HG03095 (cell line): ENCODE measurements around the gene ZNF708.
"Not testable (repeated sequence)": the region's sequence is repeated elsewhere in the genome, so short reads cannot be mapped to it uniquely, and the experiment has no call there.

Experiments
- ATAC-seq: cut with Tn5 transposase; IDR thresholded peaks from one replicate; pipeline ENCODE4 v1.9.1; 2021; ENCODE audit warnings: moderate library complexity; ENCODE audit not compliant: unreplicated experiment

ZNF708 gene

DNA sequence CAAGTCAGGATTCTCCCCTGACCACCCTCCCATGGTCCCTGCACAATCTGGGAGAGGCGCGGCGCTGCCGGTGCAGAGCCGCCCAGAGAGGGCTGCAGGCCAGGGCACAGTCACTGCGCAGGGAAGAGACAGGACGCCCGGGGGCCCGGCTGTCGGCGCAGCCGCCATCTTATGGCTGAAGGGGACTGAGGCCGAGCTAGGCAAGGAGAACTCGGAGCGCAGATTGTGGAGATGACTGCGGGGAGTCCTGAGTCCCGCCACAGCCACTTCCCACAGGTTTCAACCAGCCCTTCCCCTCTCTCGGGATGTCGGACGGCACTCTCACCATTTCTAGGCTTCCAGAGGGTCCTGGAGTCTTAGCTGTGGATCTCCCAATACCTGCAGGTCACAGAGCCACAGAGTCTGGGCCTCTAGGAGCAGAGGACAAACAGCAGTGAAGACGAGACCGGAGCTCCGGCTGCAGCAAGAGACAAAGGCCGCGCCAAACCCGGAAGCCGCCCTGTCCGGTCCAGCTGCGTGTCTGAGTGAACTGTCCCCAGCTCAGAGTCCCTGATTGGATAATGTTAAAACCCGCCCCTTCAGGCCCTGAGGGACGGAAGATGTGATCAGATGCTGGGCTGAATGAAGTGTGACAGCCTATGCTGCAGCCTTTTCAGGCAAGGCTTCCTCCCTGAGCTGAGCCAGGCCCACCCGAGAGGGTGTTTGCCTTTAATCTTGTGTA is at the start of gene ZNF708:
Gene ZNF708, minus strand, starts transcription at position 526 of the 721 bp plus-strand sequence. Its CDS starts 198 bp downstream, at position 328.
- peak; percentile 99 for ATAC-seq

DNA sequence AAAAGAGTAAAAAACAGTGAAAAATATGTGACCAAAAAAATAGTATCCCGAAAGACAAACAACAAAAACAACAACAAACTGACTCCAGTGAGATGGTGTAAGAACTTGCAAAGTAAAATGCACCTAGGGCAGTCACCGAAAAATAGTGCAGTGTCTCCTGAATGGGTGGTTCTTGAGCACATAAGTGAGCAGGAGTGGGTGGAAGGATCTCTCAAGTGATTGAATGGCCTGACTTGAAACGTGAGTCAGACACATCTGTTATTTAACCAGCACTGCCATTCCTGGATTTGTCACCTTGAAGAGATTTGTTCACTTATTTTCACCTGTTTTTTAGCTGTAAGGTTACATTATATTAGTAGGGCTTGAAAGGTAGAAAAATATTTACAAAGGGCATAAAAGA is 33.1 kb upstream of the ZNF708 start:
- no peak for ATAC-seq

DNA sequence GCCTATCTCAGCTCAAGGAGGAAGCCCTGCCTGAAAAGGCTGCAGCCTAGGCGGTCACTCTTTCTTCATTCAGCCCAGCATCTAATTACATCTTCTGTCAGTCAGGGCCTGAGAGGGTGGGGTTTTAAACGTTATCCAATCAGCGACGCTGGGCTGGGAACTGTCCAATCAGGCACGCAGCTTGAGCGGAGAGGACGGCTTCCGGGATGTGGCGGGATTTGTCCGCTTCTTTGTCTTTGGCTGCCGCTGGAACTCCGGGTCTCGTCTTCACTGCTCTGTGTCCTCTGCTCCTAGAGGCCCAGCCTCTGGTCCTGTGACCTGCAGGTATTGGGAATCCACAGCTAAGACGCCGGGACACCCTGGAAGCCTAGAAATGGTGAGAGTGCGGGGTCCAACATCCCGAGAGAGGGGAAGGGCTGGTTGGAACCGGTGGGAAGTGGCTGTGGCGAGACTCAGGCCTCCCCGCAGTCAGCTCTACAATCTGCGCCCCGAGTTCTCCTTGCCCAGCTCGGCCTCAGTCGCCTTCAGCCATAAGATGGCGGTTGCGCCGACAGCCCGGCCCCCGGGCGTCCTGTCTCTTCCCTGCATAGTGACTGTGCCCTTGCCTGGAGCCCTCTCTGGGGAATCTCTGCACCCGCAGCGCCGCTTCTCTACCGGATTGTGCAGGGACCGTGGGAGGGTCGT is 29.7 kb upstream of the ZNF708 start, which contains the start of gene ZNF738:
Gene ZNF738, plus strand, starts transcription at position 233 of the 684 bp plus-strand sequence. Its CDS starts 141 bp downstream, at position 374.
- peak; percentile 92 for ATAC-seq

DNA sequence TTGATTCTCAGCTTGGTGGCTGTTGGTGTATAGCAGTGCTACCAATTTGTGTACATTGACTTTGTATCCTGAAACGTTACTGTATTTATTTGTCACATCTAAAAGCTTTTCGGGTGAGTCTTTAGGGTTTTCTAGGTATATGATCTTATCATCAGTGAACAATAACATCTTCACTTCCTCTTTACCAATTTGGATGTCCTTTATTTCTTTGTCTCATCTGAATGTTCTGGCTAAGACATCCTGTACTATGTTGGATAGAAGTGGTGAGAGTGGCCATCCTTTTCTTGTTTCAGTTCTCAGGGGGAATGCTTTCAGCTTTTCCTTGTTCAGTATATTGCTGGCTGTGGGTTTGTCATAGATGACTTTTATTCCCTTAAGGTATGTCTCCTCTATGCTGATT is 23.6 kb upstream of the ZNF708 start:
- ATAC-seq = no peak

DNA sequence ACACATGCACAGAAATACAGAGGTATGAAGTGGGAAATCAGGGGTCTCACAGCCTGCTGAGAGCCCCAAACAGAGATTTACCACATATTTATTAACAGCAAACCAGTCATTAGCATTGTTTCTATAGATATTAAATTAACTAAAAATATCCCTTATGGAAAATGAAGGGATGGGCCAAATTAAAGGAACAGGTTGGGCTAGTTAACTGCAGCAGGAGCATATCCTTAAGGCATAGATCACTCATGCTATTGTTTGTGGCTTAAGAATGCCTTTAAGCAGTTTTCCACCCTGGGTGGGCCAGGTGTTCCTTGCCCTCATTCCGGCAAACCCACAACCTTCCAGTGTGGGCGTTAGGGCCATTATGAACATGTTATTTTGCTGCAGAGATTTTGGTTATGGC is 15.6 kb upstream of the ZNF708 start:
- not testable (repeated sequence) for ATAC-seq

DNA sequence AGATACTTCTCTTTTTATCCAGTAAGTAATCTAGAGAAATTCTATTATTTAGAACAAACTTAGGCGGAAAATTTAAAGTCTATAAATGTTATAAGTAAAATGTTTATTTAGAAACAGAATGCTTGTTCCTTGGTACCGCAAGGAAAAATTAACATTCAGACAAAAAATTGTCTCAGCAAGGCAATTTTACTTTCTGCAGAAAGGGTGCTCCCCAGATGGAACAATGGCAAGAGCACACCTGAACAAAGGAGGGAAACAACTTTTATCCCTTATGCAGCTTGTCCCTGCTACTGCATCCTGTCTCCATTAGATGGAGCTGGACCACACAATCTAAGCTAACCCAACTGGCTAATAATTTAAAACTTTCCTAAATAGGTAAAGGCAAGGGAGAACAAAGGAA is 6.5 kb upstream of the ZNF708 start:
- no peak for ATAC-seq

DNA sequence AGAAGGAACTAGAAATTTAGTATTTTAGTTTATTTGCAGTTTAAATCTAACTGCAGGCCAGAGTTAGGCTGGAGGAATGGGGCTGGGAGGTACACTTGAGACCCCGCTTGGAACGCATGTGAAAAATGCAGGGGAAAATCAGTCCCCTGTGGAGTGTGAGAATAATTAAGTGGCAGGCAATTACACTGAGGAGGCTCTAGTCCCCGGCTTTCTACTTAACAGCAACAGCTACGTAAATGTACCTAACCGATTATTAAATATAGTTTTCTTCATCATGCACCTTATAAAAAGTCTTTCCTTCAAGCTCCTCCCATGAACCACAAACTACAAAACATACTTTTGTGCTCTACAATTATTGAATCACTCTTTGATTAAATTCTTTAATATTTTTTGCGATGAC is 804 bp downstream of the ZNF708 start:
- no peak for ATAC-seq

DNA sequence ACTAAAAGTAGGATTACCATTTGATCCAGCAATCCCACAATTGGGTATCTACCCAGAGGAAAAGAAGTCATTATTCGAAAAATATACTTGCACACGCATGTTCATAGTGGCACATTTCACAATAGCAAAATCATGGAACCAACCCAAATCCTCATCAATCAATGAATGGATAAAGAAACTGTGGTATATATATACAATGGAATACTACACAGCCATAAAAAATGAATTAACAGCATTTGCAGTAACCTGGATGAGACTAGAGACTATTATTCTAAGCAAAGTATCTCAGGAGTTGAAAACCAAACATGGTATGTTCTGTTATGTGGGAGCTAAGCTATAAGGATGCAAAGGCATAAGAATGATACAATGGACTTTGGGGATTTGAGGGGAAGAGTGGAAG is 3.0 kb downstream of the ZNF708 start:
- no peak for ATAC-seq

DNA sequence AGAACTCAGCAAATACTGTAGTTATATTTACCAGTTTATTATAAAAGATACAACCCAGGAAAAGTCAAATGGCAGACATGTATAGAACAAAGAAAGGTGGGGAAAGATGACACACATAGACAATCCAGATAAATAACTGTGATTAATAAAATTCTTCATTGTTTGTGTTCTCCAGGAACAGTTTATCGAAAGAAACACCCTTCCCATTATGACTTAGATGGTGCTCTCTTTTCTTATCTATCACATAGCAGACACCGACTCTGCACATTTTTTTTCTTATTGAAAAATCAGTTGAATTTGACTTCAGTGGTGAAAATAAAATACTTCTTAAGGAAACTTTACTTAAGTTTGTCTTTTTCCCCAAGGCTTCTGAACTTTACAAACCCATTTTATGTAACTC is 6.2 kb downstream of the ZNF708 start:
- no peak for ATAC-seq

DNA sequence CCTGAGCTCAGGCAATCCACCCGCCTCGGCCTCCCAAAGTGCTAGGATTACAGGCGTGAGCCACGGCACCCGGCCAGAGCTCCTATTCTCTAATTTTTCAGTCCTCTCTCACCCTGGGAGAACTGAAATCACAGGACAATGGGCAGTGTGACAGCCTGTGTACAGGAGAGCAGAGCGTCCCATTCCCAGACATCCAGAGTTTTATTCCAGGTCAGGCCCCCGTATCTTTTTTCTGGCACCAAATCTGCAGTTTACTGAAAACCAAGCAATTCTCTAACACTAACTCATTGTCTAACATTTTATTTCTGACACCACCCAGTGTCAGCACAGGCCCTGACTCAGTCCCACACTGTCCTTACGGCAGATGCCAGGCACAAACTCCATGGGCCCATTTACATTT is 6.7 kb downstream of the ZNF708 start:
- no peak for ATAC-seq

DNA sequence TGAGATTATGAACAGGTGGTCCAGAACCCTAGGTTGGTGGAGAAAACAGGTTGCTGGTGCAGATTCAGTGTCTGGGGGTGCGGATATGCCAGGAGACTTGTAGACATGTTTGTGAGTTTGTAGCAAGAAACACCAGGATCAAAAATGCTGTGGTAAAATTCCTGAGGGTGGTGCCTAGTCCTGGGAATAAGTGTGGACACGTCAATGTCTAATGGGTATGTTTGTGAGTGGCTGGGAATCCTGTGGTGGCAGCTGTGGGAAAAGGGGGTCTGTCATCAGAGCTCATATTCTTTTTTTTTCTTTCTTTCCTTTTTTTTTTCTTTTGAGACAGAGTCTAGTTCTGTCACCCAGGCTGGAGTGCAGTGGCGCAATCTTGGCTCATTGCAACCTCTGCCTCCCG is 7.2 kb downstream of the ZNF708 start:
- ATAC-seq = no peak

DNA sequence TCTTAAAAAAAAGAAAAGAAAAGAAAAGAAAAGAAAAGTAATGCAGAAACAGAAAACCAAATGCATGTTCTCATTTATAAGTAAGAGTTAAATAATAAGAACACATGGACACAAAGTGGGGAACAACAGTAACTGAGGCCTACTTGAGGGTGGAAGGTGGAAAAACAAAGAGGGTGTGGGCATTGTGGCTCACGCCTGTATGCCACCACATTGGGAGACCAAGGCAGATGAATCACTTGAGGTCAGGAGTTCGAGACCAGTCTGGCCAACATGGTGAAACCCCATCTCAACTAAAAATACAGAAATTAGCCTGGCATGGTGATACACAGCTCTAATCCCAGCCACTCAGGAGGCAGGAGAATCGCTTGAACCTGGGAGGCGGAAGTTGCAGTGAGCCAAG is 8.1 kb downstream of the ZNF708 start:
- ATAC-seq = no peak

DNA sequence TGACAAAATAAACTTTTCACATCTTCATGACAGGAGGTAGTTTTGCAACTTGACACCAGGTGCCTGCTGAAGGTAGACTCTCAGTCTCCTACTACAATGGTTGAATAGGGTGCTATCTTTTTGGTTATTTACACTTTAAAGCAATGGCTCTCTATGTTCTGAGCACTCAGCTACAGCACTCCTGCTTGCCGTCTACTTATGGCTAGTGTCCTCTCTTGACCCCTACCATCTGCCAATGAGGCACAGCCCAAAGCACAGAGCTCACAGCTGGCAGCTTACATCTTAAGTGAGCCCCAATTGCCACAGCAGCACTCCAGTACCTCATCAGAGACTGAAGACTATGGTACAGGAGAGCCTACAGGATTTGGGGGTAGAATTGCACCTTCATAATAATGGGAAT is 11.4 kb downstream of the ZNF708 start:
- ATAC-seq = no peak

DNA sequence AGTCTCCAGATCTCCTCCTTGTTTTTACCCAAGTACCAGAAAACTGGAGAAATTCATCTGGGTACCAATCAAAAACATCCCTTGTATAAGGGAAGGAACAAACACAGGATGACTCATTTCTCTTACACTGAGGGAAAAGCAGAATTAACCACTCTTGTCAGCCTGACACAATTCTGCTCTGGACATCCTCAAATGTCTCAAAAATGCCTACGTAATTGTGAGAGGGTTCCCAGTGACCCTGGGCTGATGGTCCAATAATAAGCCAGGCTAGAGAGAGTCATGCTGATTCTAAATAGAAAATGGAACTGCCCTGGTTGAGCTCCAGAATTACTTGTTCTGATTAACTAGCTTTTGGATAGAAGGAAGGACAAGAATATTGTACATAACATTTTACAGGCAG is 14.5 kb downstream of the ZNF708 start:
- ATAC-seq = no peak

DNA sequence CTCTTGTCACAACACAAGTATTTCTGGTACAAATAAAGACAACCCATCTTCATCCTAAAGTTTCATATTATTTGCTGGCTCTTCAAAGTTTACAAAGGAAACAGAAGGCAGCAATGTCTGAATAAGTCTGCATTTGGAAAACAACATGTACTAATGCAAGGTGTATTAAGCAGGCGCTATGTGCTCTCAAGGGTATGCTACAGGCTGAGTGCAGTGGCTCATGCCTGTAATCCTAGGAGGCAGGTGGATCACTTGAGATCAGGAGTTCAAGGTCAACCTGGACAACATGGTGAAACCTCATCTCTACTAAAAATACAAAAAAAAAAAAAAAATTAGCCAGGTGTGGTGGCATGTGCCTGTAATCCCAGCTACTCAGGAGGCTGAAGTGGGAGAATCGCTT is 16.4 kb downstream of the ZNF708 start:
- not testable (repeated sequence) for ATAC-seq

DNA sequence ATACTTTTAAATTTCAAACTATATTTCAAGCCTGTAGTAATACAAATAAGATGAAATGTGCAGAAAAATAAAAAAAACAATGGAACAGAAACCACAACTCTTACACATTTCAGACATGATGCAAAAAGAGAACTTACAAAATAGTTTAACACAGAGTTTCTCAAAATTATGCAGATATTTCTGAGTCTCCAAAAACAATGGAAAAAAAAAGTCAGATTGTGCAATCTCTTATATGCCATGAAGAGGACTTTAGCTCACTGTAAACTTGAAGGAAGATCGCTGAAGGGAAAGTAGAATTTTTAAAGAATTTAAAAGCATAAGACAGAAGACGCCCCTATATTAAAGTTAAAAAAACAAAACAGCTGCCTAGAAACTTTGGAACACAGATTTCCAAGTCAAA is 20.4 kb downstream of the ZNF708 start:
- no peak for ATAC-seq

DNA sequence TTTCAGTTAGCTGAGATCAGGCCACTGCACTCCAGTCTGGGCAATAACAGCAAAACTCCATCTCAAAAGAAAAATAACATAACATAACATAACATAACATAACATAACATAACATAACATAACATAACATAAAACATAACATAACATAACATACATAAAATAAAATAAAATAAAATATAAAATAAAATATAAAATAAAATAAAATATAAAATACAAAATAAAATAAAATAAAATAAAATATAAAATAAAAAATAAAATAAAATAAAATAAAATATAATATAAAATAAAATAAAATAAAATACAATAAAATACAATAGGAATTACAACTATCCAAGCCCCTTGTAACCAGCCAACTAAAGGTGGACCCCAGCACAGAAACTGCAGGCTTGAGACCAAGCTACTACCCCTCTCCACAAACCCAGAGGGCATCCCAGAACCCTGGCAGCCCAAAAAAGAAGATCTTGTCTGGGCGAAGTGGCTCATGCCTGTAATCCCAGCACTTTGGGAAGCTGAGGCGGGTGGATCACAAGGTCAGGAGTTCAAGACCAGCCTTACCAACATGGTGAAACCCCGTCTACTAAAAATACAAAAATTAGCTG is 22.2 kb downstream of the ZNF708 start:
- not testable (repeated sequence) for ATAC-seq

DNA sequence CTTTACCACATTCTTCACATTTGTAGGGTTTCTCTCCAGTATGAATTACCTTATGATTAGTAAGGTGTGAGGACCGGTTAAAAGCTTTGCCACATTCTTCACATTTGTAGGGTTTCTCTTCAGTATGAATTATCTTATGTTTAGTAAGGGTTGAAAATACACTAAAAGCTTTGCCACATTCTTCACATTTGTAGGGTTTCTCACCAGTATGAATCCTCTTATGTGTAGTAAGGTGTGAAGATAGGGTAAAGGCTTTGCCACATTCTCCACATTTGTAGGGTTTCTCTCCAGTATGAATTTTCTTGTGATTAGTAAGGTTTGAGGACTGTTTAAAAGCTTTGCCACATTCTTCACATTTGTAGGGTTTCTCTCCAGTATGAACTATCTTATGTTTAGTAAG is 35.4 kb downstream of the ZNF708 start:
- not testable (repeated sequence) for ATAC-seq

DNA sequence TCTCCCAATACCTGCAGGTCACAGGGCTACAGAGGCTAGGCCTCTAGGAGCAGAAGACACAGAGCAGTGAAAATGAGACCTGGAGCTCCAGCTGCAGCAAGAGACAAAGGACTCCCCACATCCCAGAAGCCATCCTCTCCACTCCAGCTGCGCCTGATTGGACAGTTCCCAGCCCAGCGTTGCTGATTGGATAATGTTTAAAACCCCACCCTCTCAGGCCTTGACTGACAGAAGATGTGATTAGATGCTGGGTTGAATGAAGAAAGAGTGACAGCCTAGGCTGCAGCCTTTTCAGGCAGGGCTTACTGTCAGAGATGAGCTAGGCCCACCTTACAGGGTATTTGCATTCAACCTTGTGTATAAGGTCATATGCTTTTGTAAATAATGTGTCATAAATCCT is 59.4 kb downstream of the ZNF708 start:
- no peak for ATAC-seq

DNA sequence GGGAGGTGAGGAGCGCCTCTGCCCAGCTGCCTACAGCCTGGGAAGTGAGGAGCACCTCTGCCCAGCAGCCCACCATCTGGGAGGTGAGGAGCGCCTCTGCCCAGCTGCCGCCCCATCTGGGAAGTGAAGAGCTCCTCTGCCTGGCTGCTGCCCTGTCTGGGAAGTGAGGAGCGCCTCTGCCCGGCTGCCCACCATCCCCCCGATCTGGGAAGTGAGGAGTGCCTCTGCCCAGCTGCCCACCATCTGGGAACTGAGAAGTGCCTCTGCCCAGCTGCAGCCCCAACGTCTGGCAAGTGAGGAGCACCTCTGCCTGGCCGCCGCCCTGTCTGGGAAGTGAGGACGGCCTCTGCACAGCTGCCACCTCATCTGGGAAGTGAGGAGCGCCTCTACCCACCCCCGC is 64.3 kb downstream of the ZNF708 start:
- ATAC-seq = no peak

DNA sequence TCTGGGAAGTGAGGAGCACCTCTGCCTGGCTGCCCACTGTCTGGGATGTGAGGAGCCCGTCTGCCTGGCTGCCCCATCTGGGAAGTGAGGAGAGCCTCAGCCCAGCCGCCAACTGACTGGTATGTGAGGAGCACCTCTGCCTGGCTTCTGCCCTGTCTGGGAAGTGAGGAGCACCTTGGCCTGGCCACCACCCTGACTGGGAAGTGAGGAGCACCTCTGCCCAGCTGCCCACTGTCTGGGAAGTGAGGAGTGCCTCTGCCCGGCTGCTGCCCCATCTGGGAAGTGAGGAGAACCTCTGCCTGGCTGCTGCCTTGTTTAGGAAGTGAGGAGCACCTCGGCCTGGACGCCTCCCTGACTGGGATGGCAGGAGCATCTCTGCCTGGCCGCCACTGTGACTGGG is 64.8 kb downstream of the ZNF708 start:
- ATAC-seq = no peak

DNA sequence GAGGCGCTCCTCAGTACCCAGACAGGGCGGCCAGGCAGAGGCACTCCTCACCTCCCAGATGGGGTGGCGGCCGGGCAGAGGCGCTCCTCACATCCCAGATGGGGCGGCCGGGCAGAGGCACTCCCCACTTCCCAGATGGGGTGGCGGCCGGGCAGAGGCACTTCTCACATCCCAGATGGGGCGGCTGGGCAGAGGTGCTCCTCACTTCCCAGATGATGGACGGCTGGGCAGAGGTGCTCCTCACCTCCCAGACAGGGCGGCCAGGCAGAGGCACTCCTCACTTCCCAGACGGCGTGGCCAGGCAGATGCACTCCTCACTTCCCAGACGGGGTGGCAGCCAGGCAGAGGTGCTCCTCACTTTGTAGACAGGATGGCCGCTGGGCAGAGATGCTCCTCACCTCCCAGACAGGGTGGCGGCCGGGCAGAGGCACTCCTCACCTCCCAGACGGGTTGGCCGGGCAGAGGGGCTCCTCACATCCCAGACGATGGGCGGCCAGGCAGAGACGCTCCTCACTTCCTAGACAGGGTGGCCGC is 68.3 kb downstream of the ZNF708 start:
- ATAC-seq = not testable (repeated sequence)
